K562 (cell line): ENCODE data around the gene SLC24A3. TPM values are rescaled to one million over a fixed set of nuclear protein-coding genes. Genes with fewer than 3 reads are reported as not detected.

Experiments
- ATAC-seq: fragments of 200-7000 bp; cut with Tn5 transposase; 3 replicates; pipeline ENCODE4 v1.9.1; 2020; ENCODE audit warnings: moderate library complexity
- BruUV-seq: library from RNA; stranded (reverse); fragments of 400-500 nt; replicated peaks from 2 replicates; lab custom pipeline; 2021; lab: Mats Ljungman, UMichigan
- CTCF ChIA-PET: fragments of 300-600 bp; formaldehyde crosslinking; extraction: SDS; loops from one replicate; lab custom pipeline; 2021; ENCODE audit warnings: low intra/inter-chr PET ratio; lab: Yijun Ruan, JAX
- POLR2A ChIA-PET: fragments of 300-600, 350-650 bp; sonication (Branson Sonifier 250); formaldehyde crosslinking; extraction: SDS; loops from one replicate; lab custom pipeline; 2021; ENCODE audit warnings: antibody characterized with exemption, inconsistent platforms; lab: Yijun Ruan, JAX
- DNase-seq, 4 experiments: peaks; one replicate each; pipeline versions ENCODE4 v3.0.0 to v3.0.0-alpha.2; 2011 to 2018; ENCODE audit warnings: low spot score in 3 of 4, mixed read lengths in 3 of 4; ENCODE audit errors: extremely low read depth in 1 of 4
- FAIRE-seq: peaks from 2 replicates; lab custom pipeline; 2011; peaks lifted over from hg19 to GRCh38; lab: Jason Lieb, UNC
- H2AFZ ChIP-seq: 2 replicates; pipeline ENCODE4 v1.6.0; 2011; ENCODE audit warnings: low read depth, low read length, control low read depth, inconsistent platforms
- H3K27ac ChIP-seq: fragments of 200-600 bp; 3 replicates; pipeline ENCODE4 v1.8.0; 2011; ENCODE audit warnings: low read depth, mild to moderate bottlenecking, control low read depth, inconsistent platforms, low read length, moderate library complexity, mixed read lengths; ENCODE audit errors: extremely low read depth
- H3K27me3 ChIP-seq, 2 experiments: fragments of 300-600 bp in 1 of 2; 2 replicates in 1 of 2; 3 replicates in 1 of 2; pipeline versions ENCODE4 v1.6.0 to v1.8.0; 2011; ENCODE audit warnings: inconsistent platforms in 2 of 2, low read length in 2 of 2, mild to moderate bottlenecking in 1 of 2, mixed read lengths in 1 of 2, moderate library complexity in 1 of 2; ENCODE audit not compliant: control insufficient read depth in 2 of 2, insufficient read depth in 2 of 2
- H3K36me3 ChIP-seq: fragments of 300-600 bp; 3 replicates; pipeline ENCODE4 v1.8.0; 2011; ENCODE audit warnings: mild to moderate bottlenecking, low read length, inconsistent platforms; ENCODE audit not compliant: control insufficient read depth, insufficient read depth
- H3K4me1 ChIP-seq, 2 experiments: fragments of 200-600 bp in 1 of 2; replicated peaks in 1 of 2; 2 replicates in 1 of 2; 3 replicates in 1 of 2; pipeline versions ENCODE4 v1.5.1 to v1.8.0; 2011; ENCODE audit warnings: inconsistent platforms in 2 of 2, low read length in 2 of 2, mild to moderate bottlenecking in 1 of 2, mixed read lengths in 1 of 2, moderate library complexity in 1 of 2; ENCODE audit not compliant: control insufficient read depth in 2 of 2, insufficient read depth in 2 of 2
- H3K4me2 ChIP-seq: 2 replicates; pipeline ENCODE4 v1.6.1; 2011; ENCODE audit warnings: low read length, control low read depth, inconsistent platforms, mixed read lengths; ENCODE audit not compliant: insufficient read depth
- H3K4me3 ChIP-seq: fragments of 200-600 bp; sonication (generic), shearing (Covaris generic); 2 replicates; pipeline ENCODE4 v1.5.1; 2016; ENCODE audit warnings: control low read depth, inconsistent platforms
- H3K79me2 ChIP-seq: fragments of 200-600 bp; 3 replicates; pipeline ENCODE4 v1.8.0; 2011; ENCODE audit warnings: low read length, inconsistent platforms; ENCODE audit not compliant: control insufficient read depth, insufficient read depth
- H3K9ac ChIP-seq, 2 experiments: 2 replicates each; pipeline versions ENCODE4 v1.6.0 to v1.6.1; 2011; ENCODE audit warnings: low read depth in 2 of 2, low read length in 2 of 2, control low read depth in 1 of 2, inconsistent platforms in 1 of 2, mild to moderate bottlenecking in 1 of 2, mixed read lengths in 1 of 2; ENCODE audit not compliant: insufficient read depth in 1 of 2
- H3K9me1 ChIP-seq: one replicate; pipeline ENCODE4 v1.6.0; 2011; ENCODE audit warnings: inconsistent platforms, mild to moderate bottlenecking, low read length, moderate library complexity; ENCODE audit not compliant: control insufficient read depth, insufficient read depth
- H3K9me3 ChIP-seq: replicated peaks from 2 replicates; pipeline ENCODE4 v1.5.1; 2011; ENCODE audit warnings: low read depth, low read length, inconsistent platforms; ENCODE audit not compliant: control insufficient read depth, insufficient read depth
- H4K20me1 ChIP-seq: replicated peaks from 2 replicates; pipeline ENCODE4 v1.6.1; 2011; ENCODE audit warnings: low read length, inconsistent platforms, mixed read lengths; ENCODE audit not compliant: control insufficient read depth, insufficient read depth
- EZH2 ChIP-seq: IDR thresholded peaks from 2 replicates; pipeline ENCODE4 v1.6.1; 2012; ENCODE audit warnings: low read depth, mild to moderate bottlenecking, inconsistent platforms, low read length, borderline replicate concordance
- SAFB ChIP-seq: fragments of 200-400 bp; formaldehyde crosslinking; IDR thresholded peaks from 2 replicates; pipeline ENCODE4 v1.6.1; 2017; ENCODE audit warnings: low read depth, low read length, borderline replicate concordance
- XRCC3 ChIP-seq: fragments of 450-650 bp; IDR thresholded peaks from 2 replicates; pipeline ENCODE4 v1.6.1; 2017; ENCODE audit warnings: mild to moderate bottlenecking, moderate library complexity
- WGBS: fragments of 100-300 bp; shearing (Covaris generic); methylation state at CpG from one replicate; pipeline ENCODE4 v1.1.6; 2016; ENCODE audit warnings: low coverage, mixed read lengths; ENCODE audit not compliant: insufficient coverage; ENCODE audit errors: missing lambda C conversion rate; 5-methylcytosine and 5-hydroxymethylcytosine counted together
- in situ Hi-C: fragments of 300-500 bp; cut with MboI; formaldehyde crosslinking; loops from 4 replicates; pipeline ENCODE4 v1.15.0; 2018; ENCODE audit warnings: inconsistent platforms, mixed read lengths
- intact Hi-C: fragments of 100-400 bp; cut with micrococcal nuclease; formaldehyde crosslinking; loops from 2 replicates; pipeline ENCODE4 v1.14.2; 2022
- polyA plus RNA-seq, 8 experiments: library from polyadenylated mRNA; depleted of rRNA in 4 of 8; stranded (reverse) in 5 of 8; unstranded in 3 of 8; fragments of >200 nt; fragmentation: Nextera tagmentation in 2 of 8; fragmentation: Illumina TruSeq in 1 of 8; extraction: Ambion mirVana in 2 of 8; extraction: Trizol in 1 of 8; gene quantifications; 2 replicates each; pipeline versions ENCODE4 v1.2.1 to v1.2.3, GENCODE V29; 2011 to 2014; ENCODE audit warnings: inconsistent platforms in 1 of 8, missing spikeins in 1 of 8
- total RNA-seq, 7 experiments: library from RNA; depleted of rRNA in 6 of 7; stranded (reverse); fragments of >200 nt in 6 of 7; fragmentation: Illumina TruSeq in 2 of 7; extraction: Trizol in 2 of 7; gene quantifications; 2 replicates each; pipeline versions ENCODE4 v1.2.1 to v1.2.3, GENCODE V29; 2011 to 2021; ENCODE audit warnings: low replicate concordance in 1 of 7
- TF ChIP-seq, protein P1 (sequence below): fragments of 450-650 bp; conservative IDR thresholded peaks from 2 replicates; pipeline ENCODE4 v1.6.1; 2016; ENCODE audit warnings: missing genetic modification characterization, low read depth, mild to moderate bottlenecking, missing compliant biosample characterization, moderate library complexity
- TF ChIP-seq, protein P2 (sequence below): fragments of 250-450 bp; sonication (Bioruptor Pico); IDR thresholded peaks from 2 replicates; pipeline ENCODE4 v1.9.0; 2021; ENCODE audit warnings: mild to moderate bottlenecking

SLC24A3 gene
- total and polyA plus RNA-seq, 9 of the 15 experiments (the other 6 are each of a cell fraction or from before 2014, with no cell fraction given): not detected

DNA sequence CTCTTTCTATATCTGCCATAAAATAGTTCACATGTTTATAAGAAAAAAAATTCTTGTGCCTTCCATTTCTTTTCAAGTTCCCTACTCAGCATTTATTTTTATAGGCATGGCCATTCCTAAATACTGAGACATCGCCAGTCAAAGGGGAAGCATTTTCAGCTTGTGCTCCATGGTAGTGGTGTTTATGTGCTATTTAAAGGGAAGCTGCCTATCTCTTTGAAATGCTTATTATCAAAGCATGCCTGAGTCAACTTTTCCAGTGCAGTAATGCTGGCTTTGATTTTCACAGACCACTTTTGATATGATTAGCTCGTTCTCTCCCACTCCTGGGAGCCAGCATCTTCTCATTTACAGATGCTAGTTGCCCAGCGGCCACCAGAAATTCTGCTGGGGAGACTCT lies 421.5 kb downstream of the SLC24A3 start:
- H3K4me3 ChIP-seq: no peak overlapping the region
- no peak overlapping the region for H3K9ac ChIP-seq
- no peaks in the 10 kb centered on the region for H4K20me1 ChIP-seq
- no peak overlapping the region for H3K27ac ChIP-seq
- H3K9me1 ChIP-seq: no peaks in the 10 kb centered on the region
- BruUV-seq: no TSS peak
- FAIRE-seq: no peak
- ATAC-seq: no peak
- WGBS: 0% methylated on average over 3 of the region's 3 CpGs
- H3K27me3 ChIP-seq: no peaks in the 10 kb centered on the region
- no peaks in the 10 kb centered on the region for H3K36me3 ChIP-seq
- POLR2A ChIA-PET: no interaction called here
- DNase-seq: no peak
- H3K79me2 ChIP-seq: no peaks in the 10 kb centered on the region
- TF ChIP-seq, protein P1, sequence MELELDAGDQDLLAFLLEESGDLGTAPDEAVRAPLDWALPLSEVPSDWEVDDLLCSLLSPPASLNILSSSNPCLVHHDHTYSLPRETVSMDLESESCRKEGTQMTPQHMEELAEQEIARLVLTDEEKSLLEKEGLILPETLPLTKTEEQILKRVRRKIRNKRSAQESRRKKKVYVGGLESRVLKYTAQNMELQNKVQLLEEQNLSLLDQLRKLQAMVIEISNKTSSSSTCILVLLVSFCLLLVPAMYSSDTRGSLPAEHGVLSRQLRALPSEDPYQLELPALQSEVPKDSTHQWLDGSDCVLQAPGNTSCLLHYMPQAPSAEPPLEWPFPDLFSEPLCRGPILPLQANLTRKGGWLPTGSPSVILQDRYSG (tag): no peak
- TF ChIP-seq XRCC3 (no peak), EZH2 (no peak), SAFB (no peak)
- TF ChIP-seq, protein P2, sequence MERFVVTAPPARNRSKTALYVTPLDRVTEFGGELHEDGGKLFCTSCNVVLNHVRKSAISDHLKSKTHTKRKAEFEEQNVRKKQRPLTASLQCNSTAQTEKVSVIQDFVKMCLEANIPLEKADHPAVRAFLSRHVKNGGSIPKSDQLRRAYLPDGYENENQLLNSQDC (CRISPR knock-in tag): no peak
- TF ChIP-seq, all 486 proteins: peak for 0
- CTCF ChIA-PET: no interaction called here
- H3K4me1 ChIP-seq: no peaks in the 10 kb centered on the region
- in situ Hi-C loops: no loop called here
- no peaks in the 10 kb centered on the region for H3K9me3 ChIP-seq
- no peak overlapping the region for H3K4me2 ChIP-seq
- intact Hi-C loops: no loop called here
- no peak overlapping the region for H2AFZ ChIP-seq
